ENCODE results near the gene GNG12.

Gene GNG12

GRCh38 chr1:67785847-67786753 is 47.2 kb downstream of the GNG12 start:
- DNase-seq (ENCODE audit: low read depth): no peak

GRCh38 chr1:67784545-67785186 is 48.6 kb downstream of the GNG12 start:
- no peak for DNase-seq (ENCODE audit: low read depth)

GRCh38 chr1:67780637-67781036 is 52.6 kb downstream of the GNG12 start:
- no peak for DNase-seq (ENCODE audit: low read depth)

GRCh38 chr1:67777440-67777839 is 55.8 kb downstream of the GNG12 start:
- DNase-seq (ENCODE audit: low read depth): no peak

- no peak for DNase-seq (ENCODE audit: low read depth)
These were observed 56.3 kb downstream of the GNG12 start for GRCh38 chr1:67777016-67777415.

- no peak for DNase-seq (ENCODE audit: low read depth)
These were observed 59.8 kb downstream of the GNG12 start for GRCh38 chr1:67773462-67773861.

- no peak for DNase-seq (ENCODE audit: low read depth)
These were observed 61.5 kb downstream of the GNG12 start for GRCh38 chr1:67771749-67772148.

GRCh38 chr1:67771152-67771551 is 62.1 kb downstream of the GNG12 start:
- DNase-seq (ENCODE audit: low read depth): no peak

GRCh38 chr1:67769633-67770256 is 63.5 kb downstream of the GNG12 start:
- no peak for DNase-seq (ENCODE audit: low read depth)

- DNase-seq (ENCODE audit: low read depth): no peak
These were observed 64.8 kb downstream of the GNG12 start for GRCh38 chr1:67768480-67768879.

GRCh38 chr1:67767103-67767782 is 66.0 kb downstream of the GNG12 start:
- no peak for DNase-seq (ENCODE audit: low read depth)

- DNase-seq (ENCODE audit: low read depth): peak; percentile 19
These were observed 66.9 kb downstream of the GNG12 start for GRCh38 chr1:67766141-67766978.

- no peak for DNase-seq (ENCODE audit: low read depth)
These were observed 68.6 kb downstream of the GNG12 start for GRCh38 chr1:67764633-67765032.

- DNase-seq (ENCODE audit: low read depth): no peak
These were observed 71.5 kb downstream of the GNG12 start for GRCh38 chr1:67761730-67762129.

- DNase-seq (ENCODE audit: low read depth): no peak
These were observed 72.2 kb downstream of the GNG12 start for GRCh38 chr1:67761091-67761490.

- DNase-seq (ENCODE audit: low read depth): peak; percentile 40
These were observed 73.0 kb downstream of the GNG12 start for GRCh38 chr1:67760030-67760821.

GRCh38 chr1:67759692-67760029 is 73.6 kb downstream of the GNG12 start:
- DNase-seq (ENCODE audit: low read depth): no peak

- DNase-seq (ENCODE audit: low read depth): no peak
These were observed 74.2 kb downstream of the GNG12 start for GRCh38 chr1:67759066-67759465.

GRCh38 chr1:67755619-67756018 is 77.6 kb downstream of the GNG12 start:
- no peak for DNase-seq (ENCODE audit: low read depth)

- no peak for DNase-seq (ENCODE audit: low read depth)
These were observed 78.1 kb downstream of the GNG12 start for GRCh38 chr1:67755160-67755559.

GRCh38 chr1:67754526-67754920 is 78.7 kb downstream of the GNG12 start:
- no peak for DNase-seq (ENCODE audit: low read depth)

Measured in activated T-cell treated with anti-CD3 and anti-CD28 coated beads for 24 hours (primary cell).